Esophagus muscularis mucosa (tissue), 3 donors: ENCODE measurements around the gene TANGO2.

Experiments
- CTCF ChIP-seq, 3 experiments: fragments of 200-600 bp in 2 of 3; fragments of 450-650 bp in 1 of 3; sonication (generic) in 2 of 3; IDR thresholded peaks; one replicate each; pipeline ENCODE4 v1.5.1; 2017 to 2019; ENCODE audit warnings: antibody characterized with exemption in 3 of 3, mild to moderate bottlenecking in 2 of 3, moderate library complexity in 1 of 3
- POLR2AphosphoS5 ChIP-seq, 2 donors: sonication (generic); formaldehyde crosslinking; IDR thresholded peaks; one replicate each; pipeline ENCODE4 v1.6.1; 2017; ENCODE audit warnings: antibody characterized with exemption in 2 of 2

GRCh38 chr22:20026996-20027601 lies 6.2 kb downstream of the TANGO2 start:
- TF ChIP-seq POLR2AphosphoS5 (IDR thresholded peaks at IDR 0.05) (no peak), CTCF (IDR thresholded peaks at IDR 0.05) (no peak)
